ENCODE results near the gene KIFC3.

KIFC3 gene

GRCh38 chr16:57829969-57830360 lies 27.7 kb upstream of the KIFC3 start:
- DNase-seq (ENCODE audit: extremely low read depth, low read depth) = no peak
- TF ChIP-seq CTCF (IDR thresholded peaks at IDR 0.05; ENCODE audit: low read depth, low read length) = no peak

- no peak for DNase-seq (ENCODE audit: extremely low read depth, low read depth)
- TF ChIP-seq CTCF (IDR thresholded peaks at IDR 0.05; ENCODE audit: low read depth, low read length) = no peak
Measured at GRCh38 chr16:57828272-57829161, 26.2 kb upstream of the KIFC3 start.

GRCh38 chr16:57826706-57827625 lies 24.7 kb upstream of the KIFC3 start:
- no peak for TF ChIP-seq CTCF (IDR thresholded peaks at IDR 0.05; ENCODE audit: low read depth, low read length)
- no peak for DNase-seq (ENCODE audit: extremely low read depth, low read depth)

- no peak for DNase-seq (ENCODE audit: extremely low read depth, low read depth)
Measured at GRCh38 chr16:57826052-57826451, 23.8 kb upstream of the KIFC3 start.

GRCh38 chr16:57825298-57826044 lies 23.2 kb upstream of the KIFC3 start:
- TF ChIP-seq CTCF (IDR thresholded peaks at IDR 0.05; ENCODE audit: low read depth, low read length) = no peak
- no peak for DNase-seq (ENCODE audit: extremely low read depth, low read depth)

More at GRCh38 chr16:57826052-57826451, 23.8 kb upstream of the KIFC3 start:
- TF ChIP-seq CTCF (IDR thresholded peaks at IDR 0.05; ENCODE audit: low read depth, low read length) = no peak

GRCh38 chr16:57824888-57825287 lies 22.6 kb upstream of the KIFC3 start:
- no peak for TF ChIP-seq CTCF (IDR thresholded peaks at IDR 0.05; ENCODE audit: low read depth, low read length)
- no peak for DNase-seq (ENCODE audit: extremely low read depth, low read depth)

All from AG09319 (cell line).